ENCODE results near the gene ANKRD63.
A peak's percentile ranks its signal among the peaks of the same experiment; 100 is the strongest.

Gene ANKRD63

GRCh38 chr15:40295877-40296560 lies 13.2 kb upstream of the ANKRD63 start:
- DNase-seq (ENCODE audit: low spot score), result no peak
- FAIRE-seq, result no peak

- no peak for FAIRE-seq
- no peak for DNase-seq (ENCODE audit: low spot score)
Observed at GRCh38 chr15:40295297-40295696, 12.4 kb upstream of the ANKRD63 start.

- DNase-seq (ENCODE audit: low spot score), result no peak
- no peak for FAIRE-seq
Observed at GRCh38 chr15:40293905-40294895, 11.3 kb upstream of the ANKRD63 start.

GRCh38 chr15:40293006-40293405 lies 10.1 kb upstream of the ANKRD63 start:
- FAIRE-seq (no peak), DNase-seq (ENCODE audit: low spot score) (no peak)

GRCh38 chr15:40292246-40292645 lies 9.4 kb upstream of the ANKRD63 start:
- FAIRE-seq (no peak), DNase-seq (ENCODE audit: low spot score) (no peak)

GRCh38 chr15:40290918-40291574 lies 8.2 kb upstream of the ANKRD63 start:
- FAIRE-seq (no peak), DNase-seq (ENCODE audit: low spot score) (no peak)

- DNase-seq (ENCODE audit: low spot score) (no peak), FAIRE-seq (no peak)
Observed at GRCh38 chr15:40290545-40290917, 7.7 kb upstream of the ANKRD63 start.

GRCh38 chr15:40289140-40289775 lies 6.4 kb upstream of the ANKRD63 start:
- peak; percentile 23 for DNase-seq (ENCODE audit: low spot score)
- FAIRE-seq, result no peak

- FAIRE-seq (no peak), DNase-seq (ENCODE audit: low spot score) (peak; percentile 31)
Observed at GRCh38 chr15:40287968-40288367, 5.1 kb upstream of the ANKRD63 start.

GRCh38 chr15:40287505-40287904 lies 4.6 kb upstream of the ANKRD63 start:
- DNase-seq (ENCODE audit: low spot score) (no peak), FAIRE-seq (no peak)

- DNase-seq (ENCODE audit: low spot score) (no peak), FAIRE-seq (no peak)
Observed at GRCh38 chr15:40286794-40287193, 3.9 kb upstream of the ANKRD63 start.

GRCh38 chr15:40286061-40286532 lies 3.2 kb upstream of the ANKRD63 start:
- DNase-seq (ENCODE audit: low spot score) (no peak), FAIRE-seq (no peak)

- FAIRE-seq, result no peak
- DNase-seq (ENCODE audit: low spot score), result no peak
Observed at GRCh38 chr15:40285554-40286011, 2.7 kb upstream of the ANKRD63 start.

- DNase-seq (ENCODE audit: low spot score) (no peak), FAIRE-seq (no peak)
Observed at GRCh38 chr15:40285151-40285550, 2.3 kb upstream of the ANKRD63 start.

GRCh38 chr15:40283615-40284300 lies 894 bp upstream of the ANKRD63 start:
- no peak for DNase-seq (ENCODE audit: low spot score)
- no peak for FAIRE-seq

- FAIRE-seq (no peak), DNase-seq (ENCODE audit: low spot score) (no peak)
Observed at GRCh38 chr15:40282147-40282868, 556 bp downstream of the ANKRD63 start.

- DNase-seq (ENCODE audit: low spot score), result no peak
- FAIRE-seq, result no peak
Observed at GRCh38 chr15:40281801-40282146, 1.1 kb downstream of the ANKRD63 start.

- DNase-seq (ENCODE audit: low spot score), result no peak
- no peak for FAIRE-seq
Observed at GRCh38 chr15:40281057-40281800, 1.6 kb downstream of the ANKRD63 start.

GRCh38 chr15:40280260-40281056 lies 2.4 kb downstream of the ANKRD63 start:
- DNase-seq (ENCODE audit: low spot score) (no peak), FAIRE-seq (no peak)
